Right lobe of liver (tissue), 4 donors: ENCODE results near the gene APAF1.

Experiments
- POLR2A ChIP-seq: fragments of 450-650 bp; IDR thresholded peaks from one replicate; pipeline ENCODE4 v1.6.1; 2017; ENCODE audit warnings: antibody characterized with exemption, mild to moderate bottlenecking
- TF ChIP-seq, protein P1 (sequence below), 4 donors: fragments of 200-600 bp in 3 of 4; fragments of 450-650 bp in 1 of 4; IDR thresholded peaks; one replicate each; pipeline versions ENCODE4 v1.5.1 to v1.8.0; 2016 to 2022; ENCODE audit warnings: antibody characterized with exemption in 4 of 4, mild to moderate bottlenecking in 2 of 4
- donor health status: DM: no; HTN: no; CAD: no.
- donor health status: DM: no; HTN: no; CAD: no.
- donor health status: DM: no; HTN: yes; CAD: no.

DNA sequence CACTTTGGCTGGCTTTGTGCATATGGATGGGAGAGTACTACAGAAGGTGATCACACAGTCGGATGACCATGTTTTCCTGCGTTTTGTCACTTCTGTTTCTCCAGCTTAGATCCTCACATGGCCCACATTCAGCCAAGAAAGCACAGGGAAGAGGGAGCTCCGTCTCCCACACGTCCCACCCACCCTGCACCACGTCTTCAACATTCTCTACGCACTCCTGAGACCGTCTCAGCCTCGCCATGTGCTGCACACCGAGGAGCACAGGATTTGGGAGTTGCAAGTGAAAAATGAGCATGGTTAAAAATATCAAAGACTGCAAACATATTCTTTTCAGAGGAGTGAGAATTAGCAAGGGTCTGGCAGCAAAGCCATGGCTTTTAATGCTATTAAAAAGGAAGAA, 122.2 kb downstream of the APAF1 start:
- TF ChIP-seq, protein P1, sequence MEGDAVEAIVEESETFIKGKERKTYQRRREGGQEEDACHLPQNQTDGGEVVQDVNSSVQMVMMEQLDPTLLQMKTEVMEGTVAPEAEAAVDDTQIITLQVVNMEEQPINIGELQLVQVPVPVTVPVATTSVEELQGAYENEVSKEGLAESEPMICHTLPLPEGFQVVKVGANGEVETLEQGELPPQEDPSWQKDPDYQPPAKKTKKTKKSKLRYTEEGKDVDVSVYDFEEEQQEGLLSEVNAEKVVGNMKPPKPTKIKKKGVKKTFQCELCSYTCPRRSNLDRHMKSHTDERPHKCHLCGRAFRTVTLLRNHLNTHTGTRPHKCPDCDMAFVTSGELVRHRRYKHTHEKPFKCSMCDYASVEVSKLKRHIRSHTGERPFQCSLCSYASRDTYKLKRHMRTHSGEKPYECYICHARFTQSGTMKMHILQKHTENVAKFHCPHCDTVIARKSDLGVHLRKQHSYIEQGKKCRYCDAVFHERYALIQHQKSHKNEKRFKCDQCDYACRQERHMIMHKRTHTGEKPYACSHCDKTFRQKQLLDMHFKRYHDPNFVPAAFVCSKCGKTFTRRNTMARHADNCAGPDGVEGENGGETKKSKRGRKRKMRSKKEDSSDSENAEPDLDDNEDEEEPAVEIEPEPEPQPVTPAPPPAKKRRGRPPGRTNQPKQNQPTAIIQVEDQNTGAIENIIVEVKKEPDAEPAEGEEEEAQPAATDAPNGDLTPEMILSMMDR (IDR thresholded peaks at IDR 0.05) = no peak
- no peak for TF ChIP-seq POLR2A
